SU-DHL-6 (cell line): ENCODE results near the gene RASSF3.

Experiments
- CTCF ChIP-seq: fragments of 200-600 bp; sonication (generic); IDR thresholded peaks from one replicate; pipeline ENCODE4 v1.5.1; 2017; ENCODE audit warnings: antibody characterized with exemption, mild to moderate bottlenecking, low read length, moderate library complexity; ENCODE audit not compliant: insufficient read depth, poor library complexity, severe bottlenecking
- EZH2phosphoT487 ChIP-seq: fragments of 200-600 bp; sonication (generic), shearing (Covaris generic); conservative IDR thresholded peaks from 2 replicates; pipeline ENCODE4 v1.6.1; 2018; ENCODE audit warnings: mild to moderate bottlenecking, antibody characterized with exemption, low read length, moderate library complexity, mixed read lengths

GRCh38 chr12:64723630-64724029, 113.3 kb downstream of the RASSF3 start:
- TF ChIP-seq CTCF, result no peak
- TF ChIP-seq EZH2phosphoT487, result no peak
